Epithelial cell of proximal tubule (primary cell): ENCODE measurements around the gene MGAT5. TPM values are rescaled to one million over a fixed set of nuclear protein-coding genes. Genes with fewer than 3 reads are reported as not detected.

Experiments used
- DNase-seq: peaks from one replicate; pipeline ENCODE4 v3.0.0-alpha.2; 2011; ENCODE audit warnings: low read depth
- H3K4me3 ChIP-seq: 2 replicates; pipeline ENCODE4 v1.5.1; 2011; ENCODE audit warnings: low read depth, mild to moderate bottlenecking, low read length
- total RNA-seq: library from RNA; depleted of rRNA; stranded (reverse); fragments of >200 nt; gene quantifications from 2 replicates; pipeline ENCODE4 v1.2.3, GENCODE V29; 2015
- TF ChIP-seq, protein P1 (sequence below): conservative IDR thresholded peaks from 2 replicates; pipeline ENCODE4 v1.5.1; 2012; ENCODE audit warnings: low read depth, mild to moderate bottlenecking, low read length

The MGAT5 gene
- total RNA-seq, 1 donor from 2014 or later, result 34.0 TPM

- no peak overlapping the region for H3K4me3 ChIP-seq
- TF ChIP-seq, protein P1, sequence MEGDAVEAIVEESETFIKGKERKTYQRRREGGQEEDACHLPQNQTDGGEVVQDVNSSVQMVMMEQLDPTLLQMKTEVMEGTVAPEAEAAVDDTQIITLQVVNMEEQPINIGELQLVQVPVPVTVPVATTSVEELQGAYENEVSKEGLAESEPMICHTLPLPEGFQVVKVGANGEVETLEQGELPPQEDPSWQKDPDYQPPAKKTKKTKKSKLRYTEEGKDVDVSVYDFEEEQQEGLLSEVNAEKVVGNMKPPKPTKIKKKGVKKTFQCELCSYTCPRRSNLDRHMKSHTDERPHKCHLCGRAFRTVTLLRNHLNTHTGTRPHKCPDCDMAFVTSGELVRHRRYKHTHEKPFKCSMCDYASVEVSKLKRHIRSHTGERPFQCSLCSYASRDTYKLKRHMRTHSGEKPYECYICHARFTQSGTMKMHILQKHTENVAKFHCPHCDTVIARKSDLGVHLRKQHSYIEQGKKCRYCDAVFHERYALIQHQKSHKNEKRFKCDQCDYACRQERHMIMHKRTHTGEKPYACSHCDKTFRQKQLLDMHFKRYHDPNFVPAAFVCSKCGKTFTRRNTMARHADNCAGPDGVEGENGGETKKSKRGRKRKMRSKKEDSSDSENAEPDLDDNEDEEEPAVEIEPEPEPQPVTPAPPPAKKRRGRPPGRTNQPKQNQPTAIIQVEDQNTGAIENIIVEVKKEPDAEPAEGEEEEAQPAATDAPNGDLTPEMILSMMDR, result no peak
- DNase-seq, result no peak
Observed at GRCh38 chr2:134443814-134444480, 190.1 kb downstream of the MGAT5 start.

GRCh38 chr2:134445116-134445515 is 191.2 kb downstream of the MGAT5 start:
- no peak for DNase-seq
- H3K4me3 ChIP-seq, result no peak overlapping the region
- TF ChIP-seq, protein P1, result no peak

- no peak overlapping the region for H3K4me3 ChIP-seq
- TF ChIP-seq, protein P1, result no peak
- no peak for DNase-seq
Observed at GRCh38 chr2:134445985-134446382, 192.1 kb downstream of the MGAT5 start.

DNA sequence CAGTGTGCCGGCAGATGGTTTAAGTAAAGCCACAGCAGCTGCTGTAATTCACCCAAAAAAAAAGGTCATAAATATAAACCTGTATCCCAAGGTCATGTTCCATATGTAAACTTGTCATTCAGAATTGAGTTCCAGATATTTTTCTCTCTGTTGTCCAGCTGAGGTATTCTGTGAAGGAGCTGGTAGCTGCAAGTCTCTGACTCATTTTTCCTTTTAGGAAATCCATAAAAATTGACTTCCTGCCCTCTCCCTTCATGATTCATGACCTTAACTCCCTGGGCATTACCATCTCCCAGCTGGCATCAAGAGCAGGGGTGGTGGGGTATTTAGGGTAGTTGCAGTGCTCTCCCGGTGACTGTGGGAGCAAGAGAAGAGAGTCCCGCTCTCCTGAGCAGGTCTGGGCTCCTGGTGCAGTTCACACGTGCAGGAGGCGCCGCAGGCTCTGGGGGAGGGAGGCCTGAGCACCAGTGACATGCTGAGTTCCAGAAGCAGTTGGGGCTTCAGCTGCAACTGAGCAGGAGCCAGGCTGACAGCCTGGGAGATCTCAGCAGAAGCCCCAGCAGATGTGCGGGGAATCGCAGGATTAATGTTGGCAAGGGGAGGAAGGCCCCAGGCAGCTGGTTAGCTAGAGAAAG is 192.6 kb downstream of the MGAT5 start:
- TF ChIP-seq, protein P1, result no peak
- no peak for DNase-seq
- no peak overlapping the region for H3K4me3 ChIP-seq

DNA sequence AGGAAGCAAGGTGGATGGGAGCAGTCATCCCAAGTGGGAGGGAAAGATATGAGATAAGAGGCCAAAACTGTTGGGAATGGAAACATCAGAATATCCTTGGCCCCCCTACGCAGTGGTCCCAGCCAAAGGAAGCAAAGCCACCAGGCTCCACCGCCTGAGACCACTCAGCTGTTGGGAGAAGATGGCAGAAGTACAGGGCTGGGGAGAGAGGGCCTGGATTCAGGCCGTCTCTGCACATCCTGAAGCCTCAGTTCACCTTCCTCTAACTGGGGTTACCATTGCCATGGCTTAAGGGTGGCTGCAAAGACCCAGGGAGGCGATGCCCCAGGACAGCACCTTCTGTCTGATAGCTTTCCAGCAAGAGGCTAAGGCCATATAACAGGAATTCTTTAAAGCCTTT is 193.8 kb downstream of the MGAT5 start:
- no peak for DNase-seq
- no peak overlapping the region for H3K4me3 ChIP-seq
- TF ChIP-seq, protein P1, result no peak

DNA sequence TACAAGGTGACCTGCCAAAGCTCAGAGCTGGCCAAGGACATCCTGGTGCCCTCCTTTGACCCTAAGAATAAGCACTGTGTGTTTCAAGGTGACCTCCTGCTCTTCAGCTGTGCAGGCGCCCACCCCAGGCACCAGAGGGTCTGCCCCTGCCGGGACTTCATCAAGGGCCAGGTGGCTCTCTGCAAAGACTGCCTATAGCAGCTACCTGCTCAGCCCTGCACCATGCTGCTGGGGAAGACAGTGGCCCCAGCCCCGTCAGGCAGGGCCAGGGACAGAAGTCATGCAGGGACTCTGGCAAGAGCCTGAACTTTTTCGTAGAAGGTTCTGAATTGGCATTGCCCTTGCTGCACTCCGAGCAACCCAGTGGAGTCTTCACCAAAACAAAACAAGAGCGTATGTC is 194.8 kb downstream of the MGAT5 start:
- DNase-seq, result no peak
- TF ChIP-seq, protein P1, result no peak

DNA sequence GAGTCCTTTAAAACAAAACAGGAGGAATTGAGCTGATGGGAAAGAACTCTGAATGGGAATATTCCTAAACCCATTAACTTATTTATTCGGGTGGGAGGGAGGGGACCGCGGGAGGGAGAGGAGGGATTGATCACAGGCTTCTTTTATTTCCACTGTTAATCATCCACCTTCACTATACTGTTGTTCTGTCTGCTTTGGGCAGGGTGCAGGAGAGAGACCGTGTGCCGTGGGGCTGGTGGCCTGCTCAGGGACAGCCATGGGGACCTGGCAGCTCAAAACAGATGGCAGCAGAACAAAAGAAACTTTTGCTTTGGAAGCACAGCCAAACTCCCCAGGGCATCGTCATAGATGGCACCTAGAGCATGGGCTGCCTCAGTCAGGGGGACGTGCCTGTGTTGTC is 195.3 kb downstream of the MGAT5 start:
- H3K4me3 ChIP-seq, result no peak overlapping the region
- TF ChIP-seq, protein P1, result no peak
- no peak for DNase-seq

More for the DNA sequence above, 194.8 kb downstream of the MGAT5 start:
- H3K4me3 ChIP-seq, result no peak overlapping the region
